Effector memory CD4-positive, alpha-beta T cell (primary cell): ENCODE results near the gene P2RX3.

ENCODE experiments used
- DNase-seq, 3 donors: peaks; one replicate each; pipeline ENCODE4 v3.0.0-alpha.2; 2020
- H3K27ac ChIP-seq: 2 replicates; pipeline ENCODE4 v1.7.0; 2013; ENCODE audit warnings: mild to moderate bottlenecking, low read length, moderate library complexity; ENCODE audit not compliant: insufficient read depth, poor library complexity, severe bottlenecking
- H3K27me3 ChIP-seq: replicated peaks from 2 replicates; pipeline ENCODE4 v1.7.0; 2013; ENCODE audit warnings: mild to moderate bottlenecking, low read length; ENCODE audit not compliant: insufficient read depth, control insufficient read depth, poor library complexity, severe bottlenecking
- H3K36me3 ChIP-seq: 2 replicates; pipeline ENCODE4 v1.7.0; 2013; ENCODE audit warnings: mild to moderate bottlenecking, low read length, moderate library complexity; ENCODE audit not compliant: control insufficient read depth, insufficient read depth
- H3K4me1 ChIP-seq: 2 replicates; pipeline ENCODE4 v1.7.0; 2013; ENCODE audit warnings: low read length, mild to moderate bottlenecking; ENCODE audit not compliant: control insufficient read depth, insufficient read depth, poor library complexity, severe bottlenecking
- H3K4me3 ChIP-seq: 2 replicates; pipeline ENCODE4 v1.7.0; 2013; ENCODE audit warnings: low read length, low read depth, mild to moderate bottlenecking; ENCODE audit not compliant: insufficient read depth, poor library complexity, severe bottlenecking
- H3K9me3 ChIP-seq: 2 replicates; pipeline ENCODE4 v1.7.0; 2013; ENCODE audit warnings: mild to moderate bottlenecking, low read length, moderate library complexity; ENCODE audit not compliant: control insufficient read depth

The P2RX3 gene

DNA sequence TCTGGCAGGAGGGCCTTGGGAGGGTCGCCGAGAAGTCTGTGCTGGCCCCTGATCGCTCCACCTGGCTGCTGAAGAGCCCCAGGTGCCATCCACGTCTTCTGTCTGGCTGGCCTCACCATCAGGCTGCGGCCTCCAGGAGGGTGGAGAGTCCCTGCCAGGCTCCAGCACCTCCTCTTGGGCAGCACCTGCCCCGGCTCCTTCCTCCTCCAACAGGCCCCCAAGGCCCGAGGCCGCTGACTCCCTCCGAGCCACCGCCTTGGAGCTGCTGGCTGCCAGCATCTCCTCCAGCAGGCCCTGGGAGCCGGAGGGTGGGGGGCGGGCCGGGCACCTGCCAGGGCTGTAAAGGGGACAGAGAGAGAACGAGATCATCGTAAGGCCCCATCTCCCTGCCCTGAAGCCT lies 35.7 kb upstream of the P2RX3 start:
- H3K36me3 ChIP-seq = peaks cover 9% of the 10 kb centered on the region

DNA sequence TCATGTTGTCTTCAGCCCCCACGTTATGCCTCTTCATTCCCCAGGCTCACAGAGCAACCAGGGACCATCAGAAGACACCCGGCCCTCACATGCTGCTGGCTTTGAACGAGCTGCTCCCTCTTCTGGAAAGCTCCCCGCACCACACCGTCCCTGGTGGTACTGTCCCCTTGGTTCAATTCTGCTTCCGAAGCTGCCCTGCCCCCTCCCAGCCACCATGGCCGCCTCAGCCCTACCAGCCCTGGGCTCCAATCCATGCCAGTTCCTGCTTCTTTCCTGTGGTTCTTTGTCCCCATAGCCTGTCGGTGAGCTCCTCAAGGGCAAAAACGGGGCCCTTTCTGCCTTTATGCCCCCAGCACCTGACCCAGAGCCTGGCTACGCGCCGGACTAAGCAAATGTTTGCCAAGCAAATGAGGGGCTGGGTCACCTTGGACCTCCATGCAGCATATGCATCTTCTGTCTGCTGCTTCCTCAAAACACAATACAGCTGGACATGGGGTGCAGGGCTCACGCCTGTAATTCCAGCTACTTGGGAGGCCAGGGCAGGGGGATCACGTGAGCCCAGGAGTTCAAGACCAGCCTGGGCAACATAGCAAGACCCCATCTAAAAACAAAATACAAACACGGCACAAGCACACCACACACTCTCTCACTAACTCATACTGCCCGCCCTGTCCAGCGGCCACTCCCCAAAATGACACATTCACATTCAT lies 34.7 kb upstream of the P2RX3 start:
- H3K4me3 ChIP-seq = no peak overlapping the region
- no peak for DNase-seq
- no peak overlapping the region for H3K27ac ChIP-seq
- peaks cover 9% of the 10 kb centered on the region for H3K36me3 ChIP-seq
- H3K27me3 ChIP-seq = no peaks in the 10 kb centered on the region
- H3K9me3 ChIP-seq = peaks cover 4% of the 10 kb centered on the region
- H3K4me1 ChIP-seq = no peaks in the 10 kb centered on the region

More for the DNA sequence above, 35.7 kb upstream of the P2RX3 start:
- Histone ChIP-seq H3K4me3 (no peak overlapping the region), H3K27me3 (no peaks in the 10 kb centered on the region), H3K4me1 (no peaks in the 10 kb centered on the region), H3K27ac (no peak overlapping the region), H3K9me3 (peaks cover 4% of the 10 kb centered on the region)
- DNase-seq = no peak

DNA sequence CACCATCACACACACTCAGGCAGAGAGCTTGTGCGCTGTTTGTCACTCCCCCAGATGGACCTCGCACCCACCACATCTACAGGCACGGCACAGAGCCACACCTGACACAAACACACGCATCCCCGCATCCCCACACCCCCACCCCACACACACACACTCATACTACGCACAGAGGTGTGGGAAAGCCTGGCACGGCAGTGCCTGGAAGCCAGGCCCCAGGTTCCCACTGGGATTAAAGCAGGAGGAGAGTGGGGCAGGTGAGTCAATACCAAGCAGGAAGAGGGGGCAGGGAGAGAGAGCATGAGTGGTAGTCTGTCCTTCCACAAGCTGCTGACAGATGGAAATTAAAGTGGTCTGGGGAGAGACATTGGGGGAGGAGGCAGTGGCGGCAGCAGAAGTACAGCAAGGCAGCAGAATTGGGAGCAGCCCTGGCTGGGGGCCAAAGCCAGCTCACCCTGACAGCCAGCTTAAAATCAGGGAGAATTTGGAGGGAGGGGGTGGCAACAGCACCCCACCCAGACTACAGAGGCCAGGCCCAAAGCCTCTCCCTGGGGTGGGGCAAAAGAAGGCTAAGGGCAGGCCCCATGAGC lies 34.1 kb upstream of the P2RX3 start:
- no peak overlapping the region for H3K4me3 ChIP-seq
- H3K27me3 ChIP-seq = no peaks in the 10 kb centered on the region
- H3K27ac ChIP-seq = no peak overlapping the region
- no peak for DNase-seq
- H3K36me3 ChIP-seq = peaks cover 9% of the 10 kb centered on the region
- peaks cover 4% of the 10 kb centered on the region for H3K9me3 ChIP-seq
- H3K4me1 ChIP-seq = no peaks in the 10 kb centered on the region

DNA sequence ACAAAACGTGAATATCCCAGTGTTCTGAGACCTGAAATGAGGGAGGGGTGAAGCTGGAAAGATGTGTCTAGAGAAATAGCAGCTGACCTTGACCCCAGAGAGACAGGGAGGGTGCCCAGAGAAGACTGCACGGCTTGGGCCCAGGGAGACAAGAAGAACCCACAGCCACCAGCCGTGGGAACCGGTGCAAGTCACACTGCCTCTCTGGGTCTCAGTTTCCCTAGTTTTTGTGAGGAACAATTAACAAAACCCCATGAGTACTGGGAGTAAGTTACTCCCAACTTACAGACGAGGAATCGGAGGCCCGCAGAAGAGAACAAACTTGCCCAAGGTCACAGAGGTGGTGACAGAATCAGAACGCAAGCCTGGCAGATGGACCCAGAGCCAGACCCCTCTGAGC lies 32.6 kb upstream of the P2RX3 start:
- no peaks in the 10 kb centered on the region for H3K9me3 ChIP-seq
- H3K4me1 ChIP-seq = no peaks in the 10 kb centered on the region
- H3K4me3 ChIP-seq = no peak overlapping the region
- peaks cover 5% of the 10 kb centered on the region for H3K36me3 ChIP-seq
- H3K27ac ChIP-seq = no peak overlapping the region
- H3K27me3 ChIP-seq = no peaks in the 10 kb centered on the region
- DNase-seq = no peak

DNA sequence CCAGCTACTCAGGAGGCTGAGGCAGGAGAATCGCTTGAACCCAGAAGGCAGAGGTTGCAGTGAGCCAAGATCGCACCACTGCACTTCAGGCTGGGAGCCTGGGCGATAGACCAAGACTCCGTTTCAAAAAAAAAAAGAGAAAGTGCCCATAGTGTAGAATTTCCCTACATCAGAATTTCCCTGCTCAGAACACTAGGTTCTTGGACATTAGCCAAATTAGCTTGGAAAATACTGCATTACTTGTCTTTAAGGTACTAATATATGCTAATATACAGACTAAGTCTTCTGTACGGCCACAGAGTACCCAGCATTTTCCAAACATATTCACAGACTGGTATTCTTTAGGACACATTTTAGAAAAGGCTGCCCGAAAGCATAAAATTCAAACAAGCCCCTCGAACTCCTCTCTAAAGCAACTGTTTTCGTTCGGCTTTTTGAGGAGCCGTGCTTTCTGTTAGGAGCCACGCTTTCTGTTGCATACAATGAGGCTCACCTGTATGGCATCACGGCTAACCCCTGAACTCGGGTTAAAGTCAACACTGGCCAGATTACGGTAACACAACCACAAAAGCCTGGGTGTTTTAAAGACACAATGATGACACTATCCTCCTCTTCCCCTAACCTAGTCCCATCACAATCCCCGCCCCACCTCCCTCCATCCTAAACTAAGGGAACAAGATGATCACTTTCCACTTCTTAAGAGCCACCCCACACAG lies 31.8 kb upstream of the P2RX3 start:
- no peaks in the 10 kb centered on the region for H3K9me3 ChIP-seq
- no peaks in the 10 kb centered on the region for H3K27me3 ChIP-seq
- no peak for DNase-seq
- peaks cover 6% of the 10 kb centered on the region for H3K4me1 ChIP-seq
- no peak overlapping the region for H3K27ac ChIP-seq
- H3K36me3 ChIP-seq = no peaks in the 10 kb centered on the region
- no peak overlapping the region for H3K4me3 ChIP-seq

DNA sequence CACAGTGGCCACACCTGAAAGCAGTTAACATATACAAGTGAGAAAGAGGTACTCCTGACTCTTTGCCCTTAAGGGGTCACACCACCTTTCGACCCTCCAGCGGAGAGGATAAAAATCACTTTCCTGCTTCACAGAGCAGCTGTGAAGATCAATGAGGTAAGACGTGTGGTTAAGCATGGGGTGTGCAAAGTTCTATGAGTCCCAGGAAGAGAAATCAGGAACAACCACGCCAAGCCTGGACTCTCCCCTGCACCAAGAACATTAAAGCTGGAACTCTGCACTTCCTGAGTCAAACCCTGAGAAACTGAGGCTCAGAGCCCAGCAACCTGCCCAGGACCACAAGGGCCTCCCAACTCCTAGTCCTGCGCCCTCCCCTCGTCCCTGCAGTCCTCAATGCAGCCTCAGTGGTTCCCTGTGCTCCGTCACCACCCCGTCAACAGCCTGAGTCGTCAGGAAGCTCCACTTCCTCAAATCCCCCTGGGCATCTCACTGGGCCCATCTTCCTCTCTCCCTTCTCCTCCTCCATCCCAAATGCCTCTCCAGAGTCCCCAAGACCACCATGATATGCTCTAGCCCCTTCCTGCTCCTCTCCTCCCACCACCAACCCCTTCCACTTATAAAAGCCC lies 31.1 kb upstream of the P2RX3 start:
- Histone ChIP-seq H3K36me3 (no peaks in the 10 kb centered on the region), H3K9me3 (no peaks in the 10 kb centered on the region), H3K4me1 (peaks cover 7% of the 10 kb centered on the region), H3K4me3 (no peak overlapping the region), H3K27ac (no peak overlapping the region), H3K27me3 (no peaks in the 10 kb centered on the region)
- DNase-seq = no peak

DNA sequence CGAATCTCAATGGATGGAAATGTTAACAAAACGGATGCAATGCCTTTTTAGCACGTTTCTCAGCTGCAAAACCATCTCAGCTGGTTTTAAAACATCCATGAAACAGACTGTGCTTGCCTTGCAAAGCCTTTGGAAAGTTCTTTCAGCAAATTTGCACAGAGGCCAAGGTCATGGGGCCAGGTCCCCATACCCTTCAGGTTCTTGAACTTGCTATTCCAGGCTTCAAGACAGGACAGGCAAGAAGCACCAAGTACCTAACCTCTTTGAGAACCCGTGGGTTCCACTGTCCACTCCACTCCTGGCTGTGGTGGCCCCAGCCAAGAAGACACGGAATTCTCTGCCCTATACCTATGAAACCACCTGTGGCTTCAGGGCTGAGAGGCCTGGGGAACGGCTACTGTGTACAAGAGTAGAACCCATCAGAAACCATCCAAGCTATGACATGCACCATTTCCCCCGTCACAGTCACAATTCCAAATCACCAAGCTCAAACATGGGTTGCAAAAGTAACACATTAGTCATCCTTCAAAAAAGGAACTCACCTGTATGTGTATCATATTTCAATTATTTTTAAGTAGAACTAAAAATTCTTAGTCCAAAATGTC lies 30.4 kb upstream of the P2RX3 start:
- Histone ChIP-seq H3K4me1 (peaks cover 7% of the 10 kb centered on the region), H3K36me3 (no peaks in the 10 kb centered on the region), H3K9me3 (no peaks in the 10 kb centered on the region), H3K4me3 (no peak overlapping the region), H3K27ac (no peak overlapping the region), H3K27me3 (no peaks in the 10 kb centered on the region)
- no peak for DNase-seq

DNA sequence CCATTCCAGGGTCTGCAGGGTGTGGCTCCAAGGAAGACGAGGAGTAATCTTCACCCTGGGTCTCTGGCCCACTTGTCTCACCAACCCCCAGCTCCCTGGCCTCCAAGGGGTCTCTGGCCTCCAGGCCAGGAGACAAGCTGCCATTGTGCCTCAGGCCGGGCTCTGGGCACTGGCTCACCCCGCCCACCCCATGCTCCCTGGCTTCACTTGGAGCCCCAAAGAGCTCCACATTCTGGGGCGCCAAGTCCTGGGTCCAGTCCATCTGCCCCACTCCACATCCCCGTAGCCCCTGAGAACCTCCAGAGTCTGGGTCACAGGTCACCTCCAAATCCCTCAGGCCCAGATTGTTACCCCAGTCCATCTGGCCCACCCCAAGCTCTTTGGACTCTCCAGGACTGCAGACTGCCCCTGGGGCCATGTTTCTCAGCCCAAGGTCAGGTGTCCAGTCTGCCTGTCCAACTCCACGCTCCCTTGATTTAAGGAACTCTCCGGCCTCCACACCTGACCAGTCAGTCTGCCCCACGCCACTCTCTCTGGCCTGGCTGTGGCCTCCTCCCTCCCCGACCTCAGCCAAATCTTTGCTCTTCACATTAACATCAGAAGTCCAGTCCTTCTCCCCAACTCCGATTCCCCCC lies 29.6 kb upstream of the P2RX3 start:
- Histone ChIP-seq H3K36me3 (peaks cover 5% of the 10 kb centered on the region), H3K4me1 (peaks cover 7% of the 10 kb centered on the region)

DNA sequence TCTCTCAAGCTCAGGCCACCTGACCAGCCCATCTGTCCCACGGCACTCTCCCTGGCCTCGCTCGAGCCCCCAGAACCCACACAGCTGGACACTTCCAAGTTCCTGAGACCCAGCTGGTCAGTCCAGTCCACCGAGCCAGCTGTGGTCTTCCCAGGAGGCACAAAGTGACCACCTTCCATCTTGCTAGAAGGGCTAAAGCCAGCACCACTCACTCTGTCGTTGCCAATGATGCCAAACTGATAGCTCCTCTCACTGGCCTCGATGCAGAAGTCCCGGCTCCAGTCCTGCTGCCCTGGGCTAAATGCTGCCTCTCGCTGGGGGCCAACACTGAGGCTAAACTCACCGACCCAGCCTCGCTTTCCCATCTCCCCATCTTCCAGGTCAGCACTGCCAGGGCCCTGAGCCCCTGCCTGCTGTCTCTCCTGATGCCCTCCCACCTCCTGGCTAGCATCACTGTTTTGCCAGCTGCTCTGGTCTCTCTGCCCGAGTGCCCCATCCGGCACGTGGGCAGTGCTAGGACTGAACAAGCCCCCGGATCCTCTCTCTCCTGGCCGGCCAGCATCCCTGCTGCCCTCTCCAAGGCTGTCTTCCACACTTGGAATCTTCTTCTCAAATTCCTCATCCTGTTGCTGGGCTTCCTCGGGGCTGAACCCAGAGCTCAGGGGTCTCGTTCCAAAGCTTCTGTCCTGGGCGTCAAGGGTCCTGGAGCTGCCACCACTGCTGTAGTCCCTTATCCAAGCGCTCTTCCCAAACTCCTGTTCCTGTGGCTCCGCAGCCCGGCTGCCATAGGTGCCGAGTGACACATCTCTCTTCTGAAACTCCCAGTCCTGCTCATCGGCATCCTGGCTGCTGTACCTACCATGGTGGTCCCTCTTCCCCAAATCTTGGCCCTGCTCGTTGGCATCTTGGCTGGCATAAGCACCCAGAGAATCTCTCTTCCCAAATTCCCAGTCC lies 28.8 kb upstream of the P2RX3 start:
- no peak overlapping the region for H3K27ac ChIP-seq
- peaks cover 5% of the 10 kb centered on the region for H3K36me3 ChIP-seq
- H3K27me3 ChIP-seq = no peaks in the 10 kb centered on the region
- DNase-seq = no peak
- no peaks in the 10 kb centered on the region for H3K9me3 ChIP-seq
- H3K4me1 ChIP-seq = peaks cover 7% of the 10 kb centered on the region
- no peak overlapping the region for H3K4me3 ChIP-seq

More for the DNA sequence above, 29.6 kb upstream of the P2RX3 start:
- no peaks in the 10 kb centered on the region for H3K27me3 ChIP-seq
- H3K9me3 ChIP-seq = no peaks in the 10 kb centered on the region
- no peak overlapping the region for H3K27ac ChIP-seq
- H3K4me3 ChIP-seq = no peak overlapping the region
- no peak for DNase-seq
